OCI-LY7 (cell line): ENCODE data around the gene VIPR1. TPM values are rescaled to one million over a fixed set of nuclear protein-coding genes. Genes with fewer than 3 reads are reported as not detected.

Experiments
- BruUV-seq: library from RNA; stranded (reverse); fragments of 400-500 nt; replicated peaks from 2 replicates; lab custom pipeline; 2021; lab: Mats Ljungman, UMichigan
- CTCF ChIA-PET: fragments of 300-600 bp; sonication (Branson Sonifier 250); formaldehyde crosslinking; loops from one replicate; lab custom pipeline; 2022; ENCODE audit warnings: antibody characterized with exemption; ENCODE audit not compliant: unreplicated experiment; lab: Charles Lee
- POLR2A ChIA-PET: fragments of 300-600 bp; sonication (Branson Sonifier 250); formaldehyde crosslinking; loops from one replicate; lab custom pipeline; 2022; ENCODE audit warnings: antibody characterized with exemption; lab: Charles Lee
- DNase-seq: peaks from one replicate; pipeline ENCODE4 v3.0.0-alpha.2; 2015; ENCODE audit warnings: low spot score
- H2AFZ ChIP-seq: fragments of 200-600 bp; sonication (generic), shearing (Covaris generic); 2 replicates; pipeline ENCODE4 v1.6.1; 2014; ENCODE audit warnings: mild to moderate bottlenecking, antibody characterized with exemption, low read length, moderate library complexity
- H3K27ac ChIP-seq: fragments of 200-600 bp; sonication (generic); 2 replicates; pipeline ENCODE4 v1.5.1; 2014; ENCODE audit warnings: mixed run types, low read depth, mild to moderate bottlenecking, moderate library complexity, low read length, inconsistent platforms; ENCODE audit not compliant: poor library complexity, severe bottlenecking
- H3K36me3 ChIP-seq: fragments of 200-600 bp; sonication (generic); 2 replicates; pipeline ENCODE4 v1.6.1; 2014; ENCODE audit warnings: mild to moderate bottlenecking, antibody characterized with exemption, low read length, moderate library complexity, mixed read lengths; ENCODE audit not compliant: insufficient read depth
- H3K4me1 ChIP-seq: fragments of 200-600 bp; sonication (generic); 2 replicates; pipeline ENCODE4 v1.5.1; 2014; ENCODE audit warnings: mild to moderate bottlenecking, low read length; ENCODE audit not compliant: insufficient read depth, poor library complexity, severe bottlenecking
- H3K4me2 ChIP-seq: fragments of 200-600 bp; sonication (generic); 2 replicates; pipeline ENCODE4 v1.6.1; 2014; ENCODE audit warnings: mild to moderate bottlenecking, low read length
- H3K4me3 ChIP-seq: fragments of 200-600 bp; sonication (generic); 2 replicates; pipeline ENCODE4 v1.5.1; 2014; ENCODE audit warnings: mild to moderate bottlenecking, low read depth, low read length; ENCODE audit not compliant: poor library complexity, severe bottlenecking
- H3K79me2 ChIP-seq: fragments of 200-600 bp; sonication (generic); 2 replicates; pipeline ENCODE4 v1.6.1; 2016; ENCODE audit warnings: low read depth, mild to moderate bottlenecking, low read length, moderate library complexity, mixed read lengths; ENCODE audit not compliant: insufficient read depth
- H3K9me2 ChIP-seq: fragments of 200-600 bp; sonication (generic); 2 replicates; pipeline ENCODE4 v1.6.1; 2016; ENCODE audit warnings: mild to moderate bottlenecking, low read length, mixed read lengths; ENCODE audit not compliant: insufficient read depth
- H3K9me3 ChIP-seq: fragments of 200-600 bp; sonication (generic); 2 replicates; pipeline ENCODE4 v1.6.1; 2014; ENCODE audit warnings: mild to moderate bottlenecking, mixed run types, low read length, mixed read lengths
- H4K20me1 ChIP-seq: fragments of 200-600 bp; sonication (generic); 2 replicates; pipeline ENCODE4 v1.6.1; 2014; ENCODE audit warnings: mild to moderate bottlenecking, antibody characterized with exemption, low read length, moderate library complexity, mixed read lengths; ENCODE audit not compliant: insufficient read depth
- CTCF ChIP-seq: fragments of 200-600 bp; sonication (generic); conservative IDR thresholded peaks from 2 replicates; pipeline ENCODE4 v1.5.1; 2014; ENCODE audit warnings: mild to moderate bottlenecking, antibody characterized with exemption, low read length, moderate library complexity, mixed read lengths
- EZH2phosphoT487 ChIP-seq: fragments of 200-600 bp; sonication (generic); IDR thresholded peaks from 2 replicates; pipeline ENCODE4 v1.6.1; 2018; ENCODE audit warnings: low read depth, borderline replicate concordance, mild to moderate bottlenecking, mixed run types, antibody characterized with exemption, low read length, moderate library complexity, mixed read lengths
- intact Hi-C: fragments of 100-400 bp; cut with micrococcal nuclease; formaldehyde crosslinking; loops from one replicate; pipeline ENCODE4 v1.10.0; 2022; ENCODE audit not compliant: unreplicated experiment
- total RNA-seq, 2 experiments: library from RNA; depleted of rRNA in 1 of 2; stranded (reverse); fragments of >200 nt in 1 of 2; shearing (Covaris generic) in 1 of 2; gene quantifications; 2 replicates each; pipeline ENCODE4 v1.2.3, GENCODE V29; 2014 to 2022

Gene VIPR1
- total RNA-seq, 2 experiments from 2014 or later, result not detected

GRCh38 chr3:42518800-42519567 is 16.5 kb downstream of the VIPR1 start:
- H3K27ac ChIP-seq, result no peak overlapping the region
- peak; percentile 50 for DNase-seq
- intact Hi-C loops, result no loop called here

GRCh38 chr3:42519568-42519962 is 17.1 kb downstream of the VIPR1 start:
- DNase-seq, result no peak
- Histone ChIP-seq H3K9me3 (no peaks in the 10 kb centered on the region), H3K4me1 (no peaks in the 10 kb centered on the region), H4K20me1 (no peaks in the 10 kb centered on the region), H3K4me2 (no peak overlapping the region), H3K4me3 (no peak overlapping the region), H2AFZ (no peak overlapping the region), H3K79me2 (no peaks in the 10 kb centered on the region), H3K9me2 (no peaks in the 10 kb centered on the region), H3K27ac (no peak overlapping the region), H3K36me3 (no peaks in the 10 kb centered on the region)
- TF ChIP-seq EZH2phosphoT487, result no peak
- no peak for TF ChIP-seq CTCF
- ChIA-PET POLR2A (no interaction called here), CTCF (no interaction called here)
- intact Hi-C loops, result no loop called here
- BruUV-seq, result no TSS peak

More at GRCh38 chr3:42518800-42519567, 16.5 kb downstream of the VIPR1 start:
- POLR2A ChIA-PET, result interaction anchor here (1.2 kb wide), 1 partner anchor 17 kb away, joined by 3 read pairs; the partner anchor contains the start of gene VIPR1
- Histone ChIP-seq H3K9me3 (no peaks in the 10 kb centered on the region), H3K79me2 (no peaks in the 10 kb centered on the region), H3K4me2 (no peak overlapping the region), H3K4me3 (no peak overlapping the region), H3K36me3 (no peaks in the 10 kb centered on the region), H4K20me1 (no peaks in the 10 kb centered on the region), H2AFZ (no peak overlapping the region), H3K4me1 (no peaks in the 10 kb centered on the region), H3K9me2 (no peaks in the 10 kb centered on the region)
- no peak for TF ChIP-seq EZH2phosphoT487
- peak; percentile 71 for TF ChIP-seq CTCF
- CTCF ChIA-PET, result no interaction called here
- no TSS peak for BruUV-seq

- H2AFZ ChIP-seq, result no peak overlapping the region
- no peaks in the 10 kb centered on the region for H3K9me3 ChIP-seq
- CTCF ChIA-PET, result no interaction called here
- POLR2A ChIA-PET, result no interaction called here
- no peaks in the 10 kb centered on the region for H4K20me1 ChIP-seq
- H3K27ac ChIP-seq, result no peak overlapping the region
- intact Hi-C loops, result no loop called here
- H3K36me3 ChIP-seq, result no peaks in the 10 kb centered on the region
- H3K4me3 ChIP-seq, result no peak overlapping the region
- no peak overlapping the region for H3K4me2 ChIP-seq
- H3K9me2 ChIP-seq, result no peaks in the 10 kb centered on the region
- no TSS peak for BruUV-seq
- TF ChIP-seq CTCF, result no peak
- no peak for TF ChIP-seq EZH2phosphoT487
- no peaks in the 10 kb centered on the region for H3K4me1 ChIP-seq
- no peaks in the 10 kb centered on the region for H3K79me2 ChIP-seq
- DNase-seq, result no peak
Measured at GRCh38 chr3:42520336-42520735, 17.9 kb downstream of the VIPR1 start.
